Activated T-cell treated with anti-CD3 and anti-CD28 coated beads, Interleukin-2, amount 50 U/mL, for 72 hours (primary cell): ENCODE results near the gene SLC9A1. TPM values are rescaled to one million over a fixed set of nuclear protein-coding genes. Genes with fewer than 3 reads are reported as not detected.

Source experiments
- ATAC-seq, 2 donors: fragments of 150-1000 bp; cut with Tn5 transposase; replicated peaks in 1 of 2; 2 replicates each; pipeline ENCODE4 v1.10.0; 2021; ENCODE audit warnings: moderate library complexity in 2 of 2, mild to moderate bottlenecking in 1 of 2
- DNase-seq, 2 donors: peaks; one replicate each; pipeline ENCODE4 v3.0.0; 2021 to 2022; ENCODE audit warnings: mixed read lengths in 1 of 2
- H3K27ac Mint-ChIP-seq: one replicate; pipeline ENCODE4 v1.8.0; 2022; ENCODE audit warnings: mild to moderate bottlenecking, moderate library complexity, mixed read lengths
- H3K27me3 Mint-ChIP-seq: one replicate; pipeline ENCODE4 v1.8.0; 2022; ENCODE audit warnings: low read depth, mixed read lengths
- H3K36me3 Mint-ChIP-seq, 2 donors: one replicate each; pipeline ENCODE4 v1.8.0; 2022; ENCODE audit warnings: mixed read lengths in 2 of 2, mild to moderate bottlenecking in 1 of 2; ENCODE audit not compliant: insufficient read depth in 2 of 2
- H3K4me1 Mint-ChIP-seq: one replicate; pipeline ENCODE4 v1.8.0; 2022; ENCODE audit warnings: low read depth, mixed read lengths
- H3K4me3 Mint-ChIP-seq, 2 donors: one replicate each; pipeline ENCODE4 v1.8.0; 2022; ENCODE audit warnings: mild to moderate bottlenecking in 2 of 2, mixed read lengths in 2 of 2, moderate library complexity in 2 of 2
- H3K9me3 Mint-ChIP-seq, 2 donors: one replicate each; pipeline ENCODE4 v1.8.0; 2022; ENCODE audit warnings: mixed read lengths in 2 of 2
- total RNA-seq, 2 donors: library from RNA; stranded (reverse); gene quantifications; one replicate each; pipeline ENCODE4 v1.2.3, GENCODE V29; 2022

Gene SLC9A1
- total RNA-seq, 2 donors from 2014 or later: 25.5 to 28.2 TPM

DNA sequence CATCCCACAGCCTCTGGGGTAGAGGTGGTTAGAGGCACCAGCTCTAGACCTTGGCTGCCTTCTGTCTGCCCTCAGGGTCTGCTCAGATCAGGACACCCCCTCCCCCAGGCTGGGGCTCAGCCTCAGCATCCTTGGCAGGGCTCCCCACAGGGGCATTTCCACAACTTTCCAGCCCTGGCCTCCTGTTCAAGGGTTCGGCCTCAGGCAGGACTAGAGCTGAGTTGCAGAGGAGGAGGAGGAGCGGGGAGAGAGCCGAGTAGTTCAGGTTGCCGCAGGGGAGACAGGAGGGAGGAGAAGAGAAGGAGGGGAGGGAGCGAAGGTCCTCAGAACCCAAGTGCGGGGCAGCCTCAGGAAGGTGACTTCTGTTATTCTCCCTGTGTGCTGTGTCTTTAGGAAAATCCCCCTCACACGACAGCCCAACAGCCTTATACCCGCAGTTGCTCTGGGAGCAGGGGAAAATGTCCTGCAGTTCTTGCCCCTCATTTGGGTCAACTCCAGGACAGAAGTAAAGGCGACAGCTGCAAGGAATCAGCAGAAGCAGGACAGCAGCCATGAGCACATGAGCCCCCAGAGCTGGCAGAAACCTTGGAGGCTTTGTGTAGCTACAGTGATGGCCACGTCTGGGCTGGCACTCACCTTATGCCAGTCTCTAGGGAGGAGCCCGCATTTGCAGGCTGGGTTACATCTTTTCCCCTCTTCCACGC is 95.8 kb downstream of the SLC9A1 start:
- DNase-seq (no peak), ATAC-seq (no peak)
- Mint-ChIP-seq H3K4me3 (no peak overlapping the region), H3K36me3 (no peaks in the 10 kb centered on the region), H3K27me3 (no peaks in the 10 kb centered on the region), H3K4me1 (no peaks in the 10 kb centered on the region), H3K9me3 (no peaks in the 10 kb centered on the region), H3K27ac (no peak overlapping the region)

DNA sequence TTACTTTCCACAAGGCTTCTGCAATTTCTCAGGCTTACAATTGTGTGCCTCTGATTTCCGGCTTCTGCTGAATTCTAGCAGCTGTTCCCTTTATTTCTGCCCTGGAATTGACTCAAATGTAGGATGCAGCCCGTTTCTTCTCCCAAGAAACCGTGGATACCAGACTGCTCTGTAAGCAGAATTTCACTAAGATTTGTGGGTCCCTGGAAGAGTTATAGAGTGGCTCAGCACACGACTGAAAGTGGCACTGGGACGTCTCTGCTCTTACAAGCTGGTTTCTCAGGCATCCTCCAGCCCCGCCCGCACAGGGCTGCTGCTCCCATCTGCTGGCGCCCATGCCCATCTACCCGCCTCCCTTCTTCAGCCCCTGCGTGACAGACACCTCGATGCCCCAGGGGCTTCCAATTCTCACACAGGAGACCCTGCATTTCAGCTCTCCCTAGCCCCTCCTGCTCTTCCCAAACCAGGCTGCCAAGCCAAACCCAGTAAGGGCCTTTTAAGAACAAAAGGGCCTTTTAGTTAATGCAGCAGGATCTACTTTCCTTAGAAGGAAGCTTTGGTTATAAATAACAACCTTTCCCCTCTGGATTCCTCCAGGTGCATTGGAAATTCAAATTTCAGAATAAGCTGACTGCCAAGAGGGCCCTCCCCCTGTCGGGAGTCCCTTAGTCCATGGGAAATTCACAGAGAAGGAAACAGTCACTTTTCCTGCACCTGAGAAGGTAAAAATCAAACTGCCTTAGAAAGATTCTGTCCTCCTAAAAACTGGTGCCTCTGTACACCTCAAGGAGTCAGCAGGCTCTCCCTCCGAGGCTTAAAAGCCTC is 96.9 kb downstream of the SLC9A1 start:
- Mint-ChIP-seq H3K4me3 (no peak overlapping the region), H3K27me3 (no peaks in the 10 kb centered on the region), H3K9me3 (no peaks in the 10 kb centered on the region), H3K4me1 (no peaks in the 10 kb centered on the region), H3K27ac (no peak overlapping the region), H3K36me3 (no peaks in the 10 kb centered on the region)
- no peak for ATAC-seq
- no peak for DNase-seq

DNA sequence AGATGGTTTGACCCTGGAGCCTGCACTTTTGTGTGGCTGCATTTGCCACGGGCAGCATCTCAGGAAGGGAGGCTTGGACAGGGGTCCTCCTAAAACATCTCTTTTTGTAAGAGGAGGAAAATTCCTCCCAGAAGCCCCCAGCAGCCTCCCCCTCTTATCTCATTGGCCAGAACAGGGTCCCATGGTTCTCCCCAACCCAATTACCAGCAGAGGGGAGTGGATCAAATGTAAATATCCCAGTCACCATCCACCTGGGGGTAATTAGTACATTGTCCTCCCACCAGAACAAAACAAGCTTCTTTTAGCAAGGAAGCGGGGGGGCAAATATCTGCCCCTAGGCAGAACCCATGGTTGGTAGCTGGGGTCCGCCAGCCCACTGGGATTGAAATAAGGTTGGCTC is 97.5 kb downstream of the SLC9A1 start:
- ATAC-seq (no peak), DNase-seq (no peak)
- H3K4me3 Mint-ChIP-seq: no peak overlapping the region
- no peak overlapping the region for H3K27ac Mint-ChIP-seq
- no peaks in the 10 kb centered on the region for H3K9me3 Mint-ChIP-seq
- no peaks in the 10 kb centered on the region for H3K36me3 Mint-ChIP-seq
- H3K27me3 Mint-ChIP-seq: no peaks in the 10 kb centered on the region
- no peaks in the 10 kb centered on the region for H3K4me1 Mint-ChIP-seq

DNA sequence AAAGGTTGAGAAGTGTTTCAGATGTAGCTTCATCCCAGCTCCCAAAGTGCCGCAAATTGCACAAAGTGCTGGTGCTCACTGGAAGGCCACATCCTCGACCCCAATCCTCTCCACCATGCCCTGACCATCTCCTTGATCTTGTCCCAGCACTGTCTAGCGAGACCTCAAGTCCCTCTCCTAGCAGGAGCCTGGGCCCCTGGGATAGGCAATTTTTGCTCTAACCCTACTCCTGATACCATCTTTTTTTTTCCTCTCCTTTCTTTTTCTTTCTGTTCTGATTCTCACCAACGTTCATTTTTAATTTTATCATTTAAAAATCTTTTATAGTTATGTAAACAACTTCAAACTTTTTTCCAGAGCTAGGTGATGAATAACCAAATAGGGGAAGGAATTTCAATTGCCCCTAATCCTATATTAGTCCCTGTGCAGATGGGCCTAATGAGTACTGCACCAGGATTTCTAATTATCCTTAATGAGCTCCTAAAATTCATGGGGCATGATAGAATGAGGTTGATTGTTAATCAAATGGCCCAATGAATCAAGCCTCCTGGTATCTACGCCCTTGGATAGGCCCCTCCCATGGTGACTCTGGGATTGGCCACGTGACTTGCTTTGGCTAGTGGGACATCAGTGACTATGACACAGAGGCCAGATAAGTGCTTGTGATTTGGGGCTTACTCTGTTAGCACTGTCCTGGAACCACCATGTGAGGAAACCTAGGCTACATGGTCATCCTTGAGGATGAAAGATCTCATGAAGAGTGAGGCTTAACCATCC is 100.8 kb downstream of the SLC9A1 start:
- no peaks in the 10 kb centered on the region for H3K4me1 Mint-ChIP-seq
- H3K4me3 Mint-ChIP-seq: no peak overlapping the region
- H3K27me3 Mint-ChIP-seq: no peaks in the 10 kb centered on the region
- DNase-seq (no peak), ATAC-seq (no peak)
- H3K27ac Mint-ChIP-seq: no peak overlapping the region
- H3K36me3 Mint-ChIP-seq: no peaks in the 10 kb centered on the region
- H3K9me3 Mint-ChIP-seq: no peaks in the 10 kb centered on the region

DNA sequence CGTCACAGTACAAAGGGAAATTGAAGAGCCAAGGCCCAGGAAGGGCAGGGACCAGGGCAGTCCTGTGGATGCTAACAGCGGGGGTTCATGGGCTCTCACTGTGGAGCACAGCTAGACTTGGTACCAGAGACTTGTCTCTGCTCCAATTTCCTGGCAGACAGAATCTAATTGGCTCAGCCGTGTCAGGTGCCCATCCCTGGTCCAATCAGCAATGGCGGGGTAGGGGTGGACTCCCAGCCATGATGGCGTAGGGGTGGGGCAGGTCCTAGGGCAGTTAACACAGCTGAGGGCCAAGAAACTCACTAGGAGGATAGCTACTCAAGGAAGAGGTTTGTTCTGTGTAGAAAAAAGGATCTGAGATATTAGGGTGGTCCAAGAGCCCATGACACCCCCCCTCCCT is 102.4 kb downstream of the SLC9A1 start:
- no peak for DNase-seq
- Mint-ChIP-seq H3K4me1 (no peaks in the 10 kb centered on the region), H3K9me3 (no peaks in the 10 kb centered on the region), H3K36me3 (no peaks in the 10 kb centered on the region), H3K27me3 (no peaks in the 10 kb centered on the region), H3K27ac (no peak overlapping the region), H3K4me3 (no peak overlapping the region)
- ATAC-seq: no peak

DNA sequence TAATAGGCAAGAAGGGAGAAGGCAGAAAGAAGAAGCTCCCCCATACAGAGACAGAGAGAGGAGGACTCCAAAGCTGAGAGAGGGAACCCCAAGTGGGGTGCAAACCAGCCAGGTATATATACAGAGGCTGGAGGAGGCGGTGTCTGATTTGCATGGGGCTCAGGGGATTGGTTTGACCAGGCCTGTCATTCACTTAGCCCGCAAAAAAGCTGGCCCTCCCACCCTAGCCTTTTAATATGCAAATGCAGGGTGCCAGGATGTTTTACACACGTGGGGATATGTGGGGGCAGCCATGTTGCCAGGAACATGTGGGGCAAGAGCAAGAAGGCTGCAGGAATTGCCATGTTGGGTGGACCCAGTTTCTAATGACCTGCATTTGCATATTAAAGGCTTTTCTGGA is 105.3 kb downstream of the SLC9A1 start:
- Mint-ChIP-seq H3K4me1 (peaks cover 18% of the 10 kb centered on the region), H3K36me3 (no peaks in the 10 kb centered on the region), H3K4me3 (no peak overlapping the region), H3K9me3 (no peaks in the 10 kb centered on the region), H3K27me3 (no peaks in the 10 kb centered on the region), H3K27ac (no peak overlapping the region)
- DNase-seq (no peak), ATAC-seq (no peak)

DNA sequence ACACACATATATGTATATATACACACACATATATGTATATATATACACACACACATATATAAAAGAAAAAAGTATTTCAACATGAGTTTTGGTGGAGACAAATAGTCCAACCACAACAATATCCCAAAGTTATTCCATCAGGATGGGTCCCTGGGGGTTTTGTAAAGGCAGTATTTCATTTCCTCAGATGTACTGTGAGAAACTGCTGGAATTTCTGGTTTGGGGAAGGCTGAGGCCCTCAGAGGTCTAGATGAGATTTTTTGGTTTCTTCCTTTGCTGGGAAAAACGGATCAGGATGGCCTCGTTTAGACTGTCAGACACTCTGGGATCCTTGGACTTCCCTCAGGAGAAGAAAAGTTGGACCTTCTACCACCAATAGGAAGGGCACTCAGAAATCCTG is 105.8 kb downstream of the SLC9A1 start:
- ATAC-seq: no peak
- Mint-ChIP-seq H3K36me3 (no peaks in the 10 kb centered on the region), H3K4me3 (no peak overlapping the region), H3K27ac (no peak overlapping the region), H3K4me1 (peaks cover 23% of the 10 kb centered on the region), H3K9me3 (no peaks in the 10 kb centered on the region), H3K27me3 (no peaks in the 10 kb centered on the region)
- DNase-seq: no peak

Other genes with a start within 250 kb of the SLC9A1 start
- gene NR0B2, start 241.2 kb downstream of the SLC9A1 start, total RNA-seq: not detected
- gene NUDC, start 233.4 kb downstream of the SLC9A1 start, total RNA-seq: 10 to 100 TPM; 61.6 to 78.5 TPM
- gene KDF1, start 194.7 kb downstream of the SLC9A1 start, total RNA-seq: 1 to 10 TPM; 1.1 TPM
- under 1 TPM; 0.49 to 0.96 TPM for gene TRNP1, start 161.4 kb downstream of the SLC9A1 start, total RNA-seq
- under 1 TPM in 1 of 2 donors, not detected in 1; 0.19 TPM for gene TENT5B, start 142.3 kb downstream of the SLC9A1 start, total RNA-seq
- gene WDTC1, start 79.5 kb upstream of the SLC9A1 start, total RNA-seq: 10 to 100 TPM; 41.6 to 42.5 TPM
- gene TMEM222, start 167.0 kb upstream of the SLC9A1 start, total RNA-seq: 10 to 100 TPM; 41.9 to 61.3 TPM
- gene SYTL1, start 186.9 kb upstream of the SLC9A1 start, total RNA-seq: 10 to 100 TPM; 73.1 to 89.9 TPM
- 10 to 100 TPM in 1 of 2 donors, 1 to 10 TPM in 1; 8.3 to 10.4 TPM for gene MAP3K6, start 211.8 kb upstream of the SLC9A1 start, total RNA-seq
- gene FCN3, start 219.7 kb upstream of the SLC9A1 start, total RNA-seq: not detected
- not detected for gene CD164L2, start 228.2 kb upstream of the SLC9A1 start, total RNA-seq
- under 1 TPM; 0.81 to 0.91 TPM for gene GPR3, start 237.5 kb upstream of the SLC9A1 start, total RNA-seq